ENCODE results near the gene SLTM.

GRCh38 chr15:58840048-58840447, 93.4 kb downstream of the SLTM start:
- TF ChIP-seq, protein P1, sequence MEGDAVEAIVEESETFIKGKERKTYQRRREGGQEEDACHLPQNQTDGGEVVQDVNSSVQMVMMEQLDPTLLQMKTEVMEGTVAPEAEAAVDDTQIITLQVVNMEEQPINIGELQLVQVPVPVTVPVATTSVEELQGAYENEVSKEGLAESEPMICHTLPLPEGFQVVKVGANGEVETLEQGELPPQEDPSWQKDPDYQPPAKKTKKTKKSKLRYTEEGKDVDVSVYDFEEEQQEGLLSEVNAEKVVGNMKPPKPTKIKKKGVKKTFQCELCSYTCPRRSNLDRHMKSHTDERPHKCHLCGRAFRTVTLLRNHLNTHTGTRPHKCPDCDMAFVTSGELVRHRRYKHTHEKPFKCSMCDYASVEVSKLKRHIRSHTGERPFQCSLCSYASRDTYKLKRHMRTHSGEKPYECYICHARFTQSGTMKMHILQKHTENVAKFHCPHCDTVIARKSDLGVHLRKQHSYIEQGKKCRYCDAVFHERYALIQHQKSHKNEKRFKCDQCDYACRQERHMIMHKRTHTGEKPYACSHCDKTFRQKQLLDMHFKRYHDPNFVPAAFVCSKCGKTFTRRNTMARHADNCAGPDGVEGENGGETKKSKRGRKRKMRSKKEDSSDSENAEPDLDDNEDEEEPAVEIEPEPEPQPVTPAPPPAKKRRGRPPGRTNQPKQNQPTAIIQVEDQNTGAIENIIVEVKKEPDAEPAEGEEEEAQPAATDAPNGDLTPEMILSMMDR (IDR thresholded peaks at IDR 0.05): no peak
- TF ChIP-seq POLR2A (IDR thresholded peaks at IDR 0.05) (no peak), POLR2AphosphoS5 (IDR thresholded peaks at IDR 0.05) (no peak), EP300 (IDR thresholded peaks at IDR 0.05) (no peak)
